ENCODE measurements around the gene VPS26A. TPM values are rescaled to one million over a fixed set of nuclear protein-coding genes. Genes with fewer than 3 reads are reported as not detected.

The VPS26A gene
- 10.3 TPM in 2 replicates for total RNA-seq (2014; rRNA removed; shearing (Covaris generic))

GRCh38 chr10:69123747-69124562, at the start of gene VPS26A:
Gene VPS26A, plus strand, starts transcription at chr10:69124178. Its CDS starts 100 bp downstream, at chr10:69124278.
- DNase-seq (ENCODE audit: low spot score), result peak; percentile 97

- no peak for DNase-seq (ENCODE audit: low spot score)
These were observed 49.4 kb upstream of the VPS26A start for GRCh38 chr10:69074532-69074931.

- DNase-seq (ENCODE audit: low spot score), result no peak
These were observed 48.5 kb upstream of the VPS26A start for GRCh38 chr10:69075431-69075830.

- DNase-seq (ENCODE audit: low spot score), result no peak
These were observed 45.7 kb upstream of the VPS26A start for GRCh38 chr10:69078311-69078710.

- DNase-seq (ENCODE audit: low spot score), result no peak
These were observed 43.8 kb upstream of the VPS26A start for GRCh38 chr10:69080226-69080625.

GRCh38 chr10:69086001-69086509, 37.9 kb upstream of the VPS26A start:
- peak; percentile 4 for DNase-seq (ENCODE audit: low spot score)

- DNase-seq (ENCODE audit: low spot score), result no peak
These were observed 36.1 kb upstream of the VPS26A start, which contains the start of gene SRGN for GRCh38 chr10:69087590-69088470. Gene SRGN, plus strand, starts transcription at chr10:69088103. Its CDS starts 55 bp downstream, at chr10:69088158.

- no peak for DNase-seq (ENCODE audit: low spot score)
These were observed 35.6 kb upstream of the VPS26A start for GRCh38 chr10:69088471-69088769.

GRCh38 chr10:69088801-69089501, 35.0 kb upstream of the VPS26A start:
- no peak for DNase-seq (ENCODE audit: low spot score)

GRCh38 chr10:69089638-69090599, 34.1 kb upstream of the VPS26A start:
- no peak for DNase-seq (ENCODE audit: low spot score)

- DNase-seq (ENCODE audit: low spot score), result no peak
These were observed 33.3 kb upstream of the VPS26A start for GRCh38 chr10:69090685-69091084.

GRCh38 chr10:69091143-69091651, 32.8 kb upstream of the VPS26A start:
- no peak for DNase-seq (ENCODE audit: low spot score)

- DNase-seq (ENCODE audit: low spot score), result peak; percentile 91
These were observed 30.8 kb upstream of the VPS26A start for GRCh38 chr10:69092959-69093850.

GRCh38 chr10:69093933-69094332, 30.0 kb upstream of the VPS26A start:
- DNase-seq (ENCODE audit: low spot score), result no peak

GRCh38 chr10:69096045-69096444, 27.9 kb upstream of the VPS26A start:
- no peak for DNase-seq (ENCODE audit: low spot score)

GRCh38 chr10:69097729-69098128, 26.2 kb upstream of the VPS26A start:
- no peak for DNase-seq (ENCODE audit: low spot score)

GRCh38 chr10:69100136-69100872, 23.7 kb upstream of the VPS26A start:
- DNase-seq (ENCODE audit: low spot score), result no peak

- DNase-seq (ENCODE audit: low spot score), result no peak
These were observed 22.4 kb upstream of the VPS26A start for GRCh38 chr10:69101451-69102095.
